Muscle layer of colon (tissue), 2 donors: ENCODE measurements around the gene PRKCG.

ENCODE experiments used
- H3K27ac ChIP-seq: one replicate; pipeline ENCODE4 v1.7.0; 2013; ENCODE audit warnings: low read depth, mild to moderate bottlenecking, low read length, moderate library complexity
- H3K27me3 ChIP-seq, 2 donors: one replicate each; pipeline ENCODE4 v1.7.0; 2013; ENCODE audit warnings: low read length in 2 of 2, mild to moderate bottlenecking in 2 of 2; ENCODE audit not compliant: insufficient read depth in 2 of 2, control insufficient read depth in 1 of 2
- H3K36me3 ChIP-seq: one replicate; pipeline ENCODE4 v1.7.0; 2013; ENCODE audit warnings: mild to moderate bottlenecking, low read length; ENCODE audit not compliant: insufficient read depth
- H3K4me1 ChIP-seq: one replicate; pipeline ENCODE4 v1.7.0; 2013; ENCODE audit warnings: mild to moderate bottlenecking, low read length; ENCODE audit not compliant: insufficient read depth
- H3K4me3 ChIP-seq, 2 donors: one replicate each; pipeline ENCODE4 v1.7.0; 2013; ENCODE audit warnings: low read length in 2 of 2, low read depth in 1 of 2, mild to moderate bottlenecking in 1 of 2, moderate library complexity in 1 of 2
- H3K9ac ChIP-seq: one replicate; pipeline ENCODE4 v1.7.0; 2013; ENCODE audit warnings: low read length
- H3K9me3 ChIP-seq: one replicate; pipeline ENCODE4 v1.7.0; 2013; ENCODE audit warnings: mild to moderate bottlenecking, low read length
- donor health status: abdominal sarcoma.
- donor health status: Adenocarcinoma of cecum.

Gene PRKCG

DNA sequence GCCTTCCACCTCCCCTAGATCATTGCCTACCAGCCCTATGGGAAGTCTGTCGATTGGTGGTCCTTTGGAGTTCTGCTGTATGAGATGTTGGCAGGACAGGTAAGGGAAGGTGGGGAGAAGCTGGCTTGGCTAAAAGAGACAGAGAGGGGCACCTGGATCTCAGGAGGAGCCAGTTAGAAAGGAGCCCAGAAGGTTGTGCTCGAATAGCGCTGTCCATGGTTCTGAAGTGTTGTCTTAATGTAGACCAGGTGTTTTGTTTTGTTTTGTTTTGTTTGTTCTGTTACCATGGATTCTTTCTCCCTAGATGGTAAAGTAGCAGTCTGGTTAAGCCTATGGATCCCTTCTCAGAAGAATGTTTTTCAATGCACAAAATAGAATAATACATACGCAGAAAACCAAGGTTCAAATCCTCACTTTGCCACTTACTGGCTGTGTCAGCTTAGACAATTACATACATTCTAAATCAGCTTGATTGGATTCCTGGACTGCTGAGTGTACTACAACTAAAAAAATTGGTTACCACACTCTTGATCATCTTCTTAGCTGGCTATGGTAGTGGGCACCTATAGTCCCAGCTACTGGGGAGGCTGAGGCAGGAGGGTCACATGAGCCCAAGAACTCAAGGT lies 21.2 kb downstream of the PRKCG start:
- H3K27me3 ChIP-seq = peaks cover 22 to 56% of the 10 kb centered on the region in 2 donors

DNA sequence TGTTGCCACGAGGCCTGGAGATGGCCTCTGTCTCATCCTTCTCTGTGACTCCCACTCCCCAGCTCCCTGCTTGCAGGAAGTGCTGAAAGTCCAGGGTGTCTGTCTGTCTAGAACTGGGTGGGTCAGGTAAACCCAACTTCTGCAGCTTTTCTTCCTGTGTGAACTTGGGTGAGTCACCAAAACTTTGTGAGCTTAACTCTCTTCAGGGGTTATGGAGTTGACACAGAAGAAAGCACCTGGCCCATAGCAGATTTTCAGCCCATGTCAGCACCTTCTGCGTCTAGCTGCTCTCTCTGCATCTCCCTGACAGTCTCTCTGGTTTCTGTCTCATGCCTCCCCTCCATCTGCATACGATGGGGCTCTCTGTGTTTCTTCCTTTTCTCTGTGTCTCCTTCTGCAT lies 22.9 kb downstream of the PRKCG start:
- no peak overlapping the region for H3K4me3 ChIP-seq
- H3K4me1 ChIP-seq = peaks cover 16% of the 10 kb centered on the region
- no peaks in the 10 kb centered on the region for H3K9me3 ChIP-seq
- H3K36me3 ChIP-seq = no peaks in the 10 kb centered on the region
- H3K9ac ChIP-seq = no peak overlapping the region
- H3K27ac ChIP-seq = no peak overlapping the region
- H3K27me3 ChIP-seq = peaks cover 33 to 57% of the 10 kb centered on the region in 2 donors

More for the DNA sequence above, 21.2 kb downstream of the PRKCG start:
- Histone ChIP-seq H3K4me1 (peaks cover 10% of the 10 kb centered on the region), H3K27ac (no peak overlapping the region), H3K9ac (no peak overlapping the region), H3K9me3 (no peaks in the 10 kb centered on the region), H3K36me3 (no peaks in the 10 kb centered on the region), H3K4me3 (no peak overlapping the region)

DNA sequence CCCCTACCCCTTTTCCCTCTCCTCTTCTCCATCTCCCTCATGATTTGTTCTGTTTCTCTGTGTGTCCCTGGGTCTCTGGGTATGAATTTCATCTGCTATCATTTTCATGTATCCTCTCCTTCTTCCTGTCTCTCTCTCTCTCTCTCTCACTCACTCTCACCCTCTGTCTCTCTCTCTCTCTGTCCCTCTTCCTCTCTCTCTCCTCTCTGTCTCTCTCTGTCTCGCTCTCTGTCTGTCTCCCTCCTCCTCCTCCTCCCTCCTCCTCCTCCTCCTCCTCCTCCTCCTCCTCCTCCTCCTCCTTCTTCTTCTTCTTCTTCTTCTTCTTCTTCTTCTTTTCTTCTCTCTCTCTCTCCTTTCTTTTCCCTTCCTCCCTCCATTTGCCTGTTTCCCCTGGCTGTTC lies 23.8 kb downstream of the PRKCG start:
- no peaks in the 10 kb centered on the region for H3K9me3 ChIP-seq
- peaks cover 16% of the 10 kb centered on the region for H3K4me1 ChIP-seq
- H3K27ac ChIP-seq = no peak overlapping the region
- H3K27me3 ChIP-seq = peaks cover 41 to 57% of the 10 kb centered on the region in 2 donors
- no peak overlapping the region for H3K4me3 ChIP-seq
- H3K9ac ChIP-seq = no peak overlapping the region
- no peaks in the 10 kb centered on the region for H3K36me3 ChIP-seq

DNA sequence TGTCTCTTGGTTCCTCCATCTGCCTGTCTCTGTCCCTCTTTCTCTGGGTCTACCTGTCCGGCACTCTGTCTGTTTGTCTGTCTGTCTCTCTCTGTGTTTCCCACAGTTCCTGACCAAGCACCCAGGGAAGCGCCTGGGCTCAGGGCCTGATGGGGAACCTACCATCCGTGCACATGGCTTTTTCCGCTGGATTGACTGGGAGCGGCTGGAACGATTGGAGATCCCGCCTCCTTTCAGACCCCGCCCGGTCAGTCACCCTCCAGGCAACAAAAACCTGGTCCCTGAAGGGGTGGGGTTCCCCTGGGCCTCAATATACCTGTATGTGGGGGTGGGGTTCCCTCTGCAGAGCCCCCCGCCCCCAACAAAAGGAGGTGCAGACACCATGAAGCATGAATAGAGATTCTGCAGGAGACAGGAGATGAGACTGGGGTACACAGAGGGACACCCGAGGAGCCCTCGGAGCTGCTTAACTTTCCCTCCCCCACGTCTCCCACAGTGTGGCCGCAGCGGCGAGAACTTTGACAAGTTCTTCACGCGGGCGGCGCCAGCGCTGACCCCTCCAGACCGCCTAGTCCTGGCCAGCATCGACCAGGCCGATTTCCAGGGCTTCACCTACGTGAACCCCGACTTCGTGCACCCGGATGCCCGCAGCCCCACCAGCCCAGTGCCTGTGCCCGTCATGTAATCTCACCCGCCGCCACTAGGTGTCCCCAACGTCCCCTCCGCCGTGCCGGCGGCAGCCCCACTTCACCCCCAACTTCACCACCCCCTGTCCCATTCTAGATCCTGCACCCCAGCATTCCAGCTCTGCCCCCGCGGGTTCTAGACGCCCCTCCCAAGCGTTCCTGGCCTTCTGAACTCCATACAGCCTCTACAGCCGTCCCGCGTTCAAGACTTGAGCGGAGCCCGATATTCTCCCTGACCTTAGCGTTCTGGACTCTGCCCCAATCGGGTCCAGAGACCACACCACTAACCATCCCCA lies 24.5 kb downstream of the PRKCG start:
- Histone ChIP-seq H3K4me3 (no peak overlapping the region), H3K27me3 (peaks cover 45 to 62% of the 10 kb centered on the region in 2 donors), H3K9ac (no peak overlapping the region)

DNA sequence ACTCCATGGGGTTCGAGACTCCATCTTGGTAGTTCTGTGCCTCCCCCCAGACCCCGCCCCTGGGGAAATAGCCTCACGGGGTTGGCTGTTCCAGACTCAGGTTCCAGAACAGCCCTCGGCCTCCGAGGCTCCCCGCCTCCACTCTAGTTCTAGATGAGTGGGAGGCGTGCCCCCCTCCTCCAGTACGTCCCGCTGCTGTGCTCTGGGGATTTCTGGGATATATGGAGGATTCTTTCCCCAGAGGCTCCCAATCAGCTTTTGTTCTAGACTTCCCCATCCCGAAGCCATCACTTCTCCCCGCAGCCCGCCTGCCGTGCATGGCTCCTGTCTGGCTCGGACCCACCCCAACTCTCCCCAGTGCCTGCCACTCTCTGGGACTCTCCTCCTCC lies 25.2 kb downstream of the PRKCG start:
- no peaks in the 10 kb centered on the region for H3K36me3 ChIP-seq
- peaks cover 52 to 67% of the 10 kb centered on the region in 2 donors for H3K27me3 ChIP-seq
- H3K9ac ChIP-seq = no peak overlapping the region
- no peak overlapping the region for H3K4me3 ChIP-seq
- H3K9me3 ChIP-seq = no peaks in the 10 kb centered on the region
- peaks cover 16% of the 10 kb centered on the region for H3K4me1 ChIP-seq
- no peak overlapping the region for H3K27ac ChIP-seq

More for the DNA sequence above, 24.5 kb downstream of the PRKCG start:
- Histone ChIP-seq H3K4me1 (peaks cover 16% of the 10 kb centered on the region), H3K9me3 (no peaks in the 10 kb centered on the region), H3K27ac (no peak overlapping the region), H3K36me3 (no peaks in the 10 kb centered on the region)

DNA sequence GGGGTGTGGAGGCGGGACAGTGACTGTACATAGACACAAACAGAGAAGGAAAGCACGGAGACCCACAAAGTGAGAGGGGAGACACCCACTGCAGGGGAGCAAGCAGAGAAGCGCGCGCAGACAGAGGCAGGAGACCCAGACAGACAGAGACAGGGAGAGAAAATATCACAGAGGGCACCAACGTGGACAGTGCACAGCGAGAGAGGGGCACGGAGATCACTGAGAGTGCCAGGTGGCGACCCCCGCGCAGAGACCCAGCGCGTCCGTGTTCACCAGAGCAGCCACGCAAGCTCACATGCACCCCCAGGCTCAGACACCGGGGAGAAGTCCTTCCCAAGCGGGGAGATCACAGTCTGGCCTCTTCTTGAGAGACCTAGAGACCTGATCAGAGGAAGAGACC lies 25.7 kb downstream of the PRKCG start:
- Histone ChIP-seq H3K4me1 (peaks cover 16% of the 10 kb centered on the region), H3K9me3 (no peaks in the 10 kb centered on the region), H3K9ac (no peak overlapping the region), H3K27me3 (peaks cover 52 to 72% of the 10 kb centered on the region in 2 donors), H3K4me3 (no peak overlapping the region), H3K27ac (no peak overlapping the region), H3K36me3 (no peaks in the 10 kb centered on the region)

DNA sequence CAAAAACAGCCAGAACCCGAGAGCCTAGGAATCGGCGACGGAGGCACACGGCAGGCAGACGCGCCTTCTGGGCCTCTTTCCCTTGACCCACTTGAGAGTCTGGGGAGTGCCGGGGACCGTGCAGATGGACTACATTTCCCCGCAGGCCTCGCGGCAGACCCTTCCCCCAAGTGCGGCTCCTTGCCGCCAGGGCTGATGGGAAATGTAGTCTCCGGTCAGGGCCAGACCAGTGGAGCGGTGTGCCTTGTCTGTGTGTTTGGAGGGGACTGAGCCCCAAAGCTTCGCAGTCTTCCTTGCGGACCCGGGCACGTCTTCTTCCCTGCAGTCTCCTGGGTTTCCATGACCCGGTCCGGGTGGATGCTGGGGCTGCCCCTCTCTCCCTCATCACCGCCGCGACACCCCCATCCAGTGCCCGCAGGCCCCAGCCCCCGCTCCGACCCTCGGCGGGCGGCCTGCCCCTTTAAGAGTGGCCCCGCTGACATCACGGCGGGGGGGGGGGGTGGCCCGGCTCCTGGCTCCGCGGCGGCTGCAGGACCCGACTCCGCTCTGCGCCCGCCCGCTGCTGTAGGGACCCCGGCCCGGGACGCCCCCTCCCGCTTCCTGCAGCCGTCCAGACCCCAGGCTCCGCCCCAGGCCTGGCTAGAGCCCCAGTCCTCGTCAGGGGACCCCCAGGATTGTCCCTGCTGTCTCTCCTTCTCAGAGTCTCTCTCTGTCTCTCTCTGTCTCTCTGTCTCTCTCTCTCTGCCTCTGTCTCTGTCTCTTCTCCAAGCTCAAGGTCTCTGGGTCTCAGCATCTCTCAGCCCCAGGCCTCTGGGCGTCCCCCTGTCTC lies 26.3 kb downstream of the PRKCG start:
- Histone ChIP-seq H3K27ac (no peak overlapping the region), H3K4me3 (no peak overlapping the region), H3K9me3 (no peaks in the 10 kb centered on the region), H3K9ac (no peak overlapping the region), H3K27me3 (peaks cover 52 to 73% of the 10 kb centered on the region in 2 donors), H3K4me1 (peaks cover 16% of the 10 kb centered on the region), H3K36me3 (no peaks in the 10 kb centered on the region)

DNA sequence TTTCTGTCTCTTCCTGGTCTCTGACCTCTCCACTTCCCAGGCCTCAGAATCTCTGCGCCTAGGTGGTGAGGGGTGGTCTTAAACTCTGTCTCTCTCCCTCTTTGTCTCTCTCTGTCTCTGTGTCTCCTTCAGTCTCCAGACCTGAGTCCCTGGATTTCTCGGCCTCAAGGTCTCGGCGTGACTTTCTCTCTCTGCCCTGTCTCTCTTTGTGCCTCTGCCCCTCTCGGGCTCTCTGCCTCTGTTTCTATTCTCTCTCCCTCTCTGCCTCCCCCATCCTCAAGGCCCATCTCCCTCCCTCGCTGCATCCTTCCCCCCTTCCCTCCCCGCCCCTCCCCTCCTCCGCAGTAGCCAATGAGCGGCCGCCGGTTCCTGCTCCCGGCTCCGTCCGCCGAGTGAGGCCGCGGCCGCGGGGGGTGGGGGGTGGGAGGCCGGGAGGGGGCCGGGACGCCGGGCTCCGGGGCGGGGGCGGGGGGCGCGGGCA lies 27.0 kb downstream of the PRKCG start, which contains the start of gene CACNG7:
Gene CACNG7, plus strand, starts transcription at position 344 of the 481 bp plus-strand sequence. CDS start 3,554 bp downstream, outside the sequence.
- Histone ChIP-seq H3K27me3 (peaks cover 52 to 72% of the 10 kb centered on the region in 2 donors), H3K4me3 (no peak within 1 kb of the TSS), H3K27ac (no peak within 1 kb of the TSS)

DNA sequence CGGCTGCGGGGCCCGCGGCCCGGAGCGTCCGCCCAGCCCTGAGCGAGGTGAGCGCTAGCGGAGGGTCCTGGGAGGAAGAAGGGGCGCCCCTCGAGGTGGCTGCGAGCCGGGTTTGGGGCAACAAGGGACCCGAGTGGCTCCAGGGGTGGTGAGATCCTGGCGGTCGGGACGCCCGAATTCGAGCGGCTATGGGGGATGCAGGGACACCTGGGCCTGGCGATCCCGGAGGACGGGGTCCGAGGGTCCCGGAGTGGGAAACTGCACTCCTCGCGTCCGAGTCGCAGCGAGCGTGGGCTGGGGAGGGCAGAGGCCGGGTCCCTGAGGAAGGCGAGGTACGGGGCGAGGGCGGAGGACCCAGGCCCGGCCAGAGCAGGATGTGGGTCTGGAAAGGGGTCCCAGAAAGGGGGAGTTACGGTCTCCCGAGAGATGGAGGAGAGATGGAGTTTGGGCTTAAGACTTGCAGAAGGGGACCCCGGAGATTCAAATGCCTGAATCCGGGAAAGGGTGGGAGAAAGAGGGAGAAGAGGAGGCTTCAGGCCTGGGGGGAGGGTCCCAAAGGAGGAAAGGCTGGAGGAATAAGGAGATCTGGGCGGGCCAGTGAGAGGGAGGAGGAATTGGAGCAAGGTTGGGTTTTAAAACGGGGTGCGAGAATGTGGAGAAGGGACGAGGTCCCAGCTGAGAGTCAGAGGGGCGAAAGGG lies 27.6 kb downstream of the PRKCG start:
- Histone ChIP-seq H3K9ac (no peak overlapping the region), H3K4me3 (no peak overlapping the region)

More for the DNA sequence above, 27.0 kb downstream of the PRKCG start, which contains the start of gene CACNG7:
- Histone ChIP-seq H3K9me3 (no peaks in the 10 kb centered on the region), H3K9ac (no peak within 1 kb of the TSS), H3K36me3 (no peaks in the 10 kb centered on the region), H3K4me1 (peaks cover 16% of the 10 kb centered on the region)

DNA sequence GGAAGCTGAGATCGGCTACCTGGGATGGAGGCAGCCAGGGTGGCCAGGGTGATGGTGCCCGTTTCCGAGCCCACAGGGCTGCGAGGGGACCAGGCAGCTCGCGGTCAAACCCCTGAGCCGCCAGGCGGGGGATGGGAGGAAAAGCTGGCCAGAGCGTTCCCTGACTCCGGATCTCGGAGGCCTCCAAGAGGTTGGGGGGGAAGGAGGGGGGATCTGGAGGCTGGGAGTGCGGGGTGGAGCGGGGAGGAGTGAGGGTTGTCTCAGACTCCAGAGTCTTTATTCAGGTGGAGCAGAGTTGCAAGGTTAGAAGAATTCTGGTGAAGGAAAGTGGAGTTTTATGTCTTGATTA lies 28.1 kb downstream of the PRKCG start:
- H3K4me1 ChIP-seq = peaks cover 16% of the 10 kb centered on the region
- no peaks in the 10 kb centered on the region for H3K36me3 ChIP-seq
- H3K27ac ChIP-seq = no peak overlapping the region
- H3K4me3 ChIP-seq = no peak overlapping the region
- no peak overlapping the region for H3K9ac ChIP-seq
- H3K9me3 ChIP-seq = no peaks in the 10 kb centered on the region
- H3K27me3 ChIP-seq = peaks cover 52 to 68% of the 10 kb centered on the region in 2 donors

More for the DNA sequence above, 27.6 kb downstream of the PRKCG start:
- H3K27ac ChIP-seq = no peak overlapping the region
- peaks cover 16% of the 10 kb centered on the region for H3K4me1 ChIP-seq
- no peaks in the 10 kb centered on the region for H3K9me3 ChIP-seq
- H3K36me3 ChIP-seq = no peaks in the 10 kb centered on the region
- peaks cover 52 to 72% of the 10 kb centered on the region in 2 donors for H3K27me3 ChIP-seq
